HG03159 (cell line): Measurements from ENCODE around the gene RPS6KA2.
"Not testable (repeated sequence)": the region's sequence is repeated elsewhere in the genome, so short reads cannot be mapped to it uniquely, and the experiment has no call there.

Experiments
- ATAC-seq: cut with Tn5 transposase; IDR thresholded peaks from one replicate; pipeline ENCODE4 v1.9.1; 2021; ENCODE audit warnings: mild to moderate bottlenecking, moderate library complexity; ENCODE audit not compliant: unreplicated experiment

RPS6KA2 gene

GRCh38 chr6:166636191-166636933 lies 9.3 kb upstream of the RPS6KA2 start:
- ATAC-seq: no peak

- no peak for ATAC-seq
These were observed 8.2 kb upstream of the RPS6KA2 start for GRCh38 chr6:166635013-166635970.

- ATAC-seq: not testable (repeated sequence)
These were observed 7.5 kb upstream of the RPS6KA2 start for GRCh38 chr6:166634581-166634980.

- ATAC-seq: no peak
These were observed 6.9 kb upstream of the RPS6KA2 start for GRCh38 chr6:166633732-166634535.

GRCh38 chr6:166632731-166633130 lies 5.7 kb upstream of the RPS6KA2 start:
- no peak for ATAC-seq

- no peak for ATAC-seq
These were observed 3.4 kb upstream of the RPS6KA2 start for GRCh38 chr6:166630462-166630861.

- no peak for ATAC-seq
These were observed 2.6 kb upstream of the RPS6KA2 start for GRCh38 chr6:166629628-166630027.

- ATAC-seq: peak; percentile 24
These were observed 1.1 kb upstream of the RPS6KA2 start for GRCh38 chr6:166627875-166628801.

GRCh38 chr6:166626177-166627032 lies 646 bp downstream of the RPS6KA2 start:
- ATAC-seq: peak; percentile 0

- ATAC-seq: no peak
These were observed 1.7 kb downstream of the RPS6KA2 start for GRCh38 chr6:166625356-166625755.

GRCh38 chr6:166624275-166624674 lies 2.8 kb downstream of the RPS6KA2 start:
- ATAC-seq: no peak

GRCh38 chr6:166623318-166623717 lies 3.7 kb downstream of the RPS6KA2 start:
- no peak for ATAC-seq

GRCh38 chr6:166621114-166621540 lies 5.9 kb downstream of the RPS6KA2 start:
- no peak for ATAC-seq

GRCh38 chr6:166620478-166621113 lies 6.5 kb downstream of the RPS6KA2 start:
- no peak for ATAC-seq

GRCh38 chr6:166619912-166620311 lies 7.1 kb downstream of the RPS6KA2 start:
- no peak for ATAC-seq

- ATAC-seq: no peak
These were observed 7.9 kb downstream of the RPS6KA2 start for GRCh38 chr6:166618866-166619761.

- ATAC-seq: no peak
These were observed 8.8 kb downstream of the RPS6KA2 start for GRCh38 chr6:166618251-166618650.
